ENCODE results near the gene TMEM221. TPM values are rescaled to one million over a fixed set of nuclear protein-coding genes. Genes with fewer than 3 reads are reported as not detected.
A peak's percentile ranks its signal among the peaks of the same experiment; 100 is the strongest.

The TMEM221 gene
- total and polyA plus RNA-seq, 3 donors from 2014 or later: 0.68 to 2.6 (median 1.4) TPM

DNA sequence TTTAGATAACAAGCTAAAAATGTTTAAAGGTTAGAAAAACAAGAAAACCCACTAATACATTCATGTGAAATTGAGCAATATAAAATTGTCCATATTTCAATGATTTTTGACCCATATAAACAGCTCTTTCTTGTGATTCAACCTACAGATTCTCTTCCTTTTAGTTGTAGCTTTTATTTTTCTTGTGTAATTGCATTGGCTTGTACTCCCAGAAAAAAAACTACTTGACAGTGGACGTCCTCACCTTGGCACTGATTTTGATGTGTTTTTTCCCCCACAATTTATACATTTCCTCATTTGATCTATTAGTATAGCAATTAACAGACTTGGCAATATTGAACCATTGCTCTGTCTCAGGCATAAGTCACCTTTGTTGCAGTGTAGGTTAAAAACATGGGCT is 59.2 kb downstream of the TMEM221 start:
- no peak overlapping the region for H3K4me3 ChIP-seq
- no peaks in the 10 kb centered on the region for H3K36me3 ChIP-seq (ENCODE audit: low read depth, missing control alignments)
- H3K27ac ChIP-seq: no peak overlapping the region
- DNase-seq: no peak
- TF ChIP-seq POLR2A (IDR thresholded peaks at IDR 0.05) (no peak), CTCF (IDR thresholded peaks at IDR 0.05) (no peak)
- WGBS, 2 donors: 61 to 80% methylated on average over 1 of the region's 1 CpG
- intact Hi-C loops (cut with DNase I; ENCODE audit: low total_unique reads): loop anchor here (5.0 kb wide), 1 partner anchor 42 kb away; no protein-coding TSS in a partner anchor
- H3K27me3 ChIP-seq: no peaks in the 10 kb centered on the region
- H3K4me1 ChIP-seq: peaks cover 8% of the 10 kb centered on the region
- H3K9me3 ChIP-seq: no peaks in the 10 kb centered on the region

DNA sequence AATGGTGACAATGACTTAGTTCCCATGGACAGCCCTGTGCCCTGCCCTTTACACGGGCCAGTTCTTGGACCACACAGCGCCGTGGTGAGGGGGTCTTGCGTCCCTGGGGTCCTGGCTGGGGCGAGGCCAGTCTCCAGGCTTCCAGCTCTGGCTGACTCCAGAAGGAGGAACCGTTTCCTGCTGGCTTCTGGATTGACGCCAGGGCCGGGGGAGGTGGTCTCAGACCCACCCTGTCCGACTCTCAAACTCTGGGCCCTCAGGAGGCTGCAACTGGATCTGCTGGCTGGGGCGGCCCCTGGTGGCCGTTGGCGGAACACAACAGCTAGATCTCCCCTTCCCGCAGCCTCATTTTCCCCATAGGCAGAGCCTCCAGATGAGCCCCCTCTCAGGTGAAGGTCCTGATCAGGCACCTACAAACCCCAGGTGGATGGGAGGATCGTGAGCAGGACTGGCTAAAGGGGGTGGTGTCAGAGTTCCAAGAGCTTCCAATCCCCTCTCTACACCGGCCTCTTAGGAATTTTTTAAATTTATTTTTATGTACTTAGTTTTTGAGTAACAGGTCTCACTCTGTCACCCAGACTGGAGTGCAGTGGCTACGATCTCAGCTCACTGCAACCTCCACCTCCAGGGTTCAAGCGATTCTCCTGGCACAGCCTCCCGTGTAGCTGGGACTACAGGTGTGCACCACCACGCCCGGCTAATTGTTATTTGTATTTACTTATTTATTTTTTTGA is 62.4 kb downstream of the TMEM221 start:
- TF ChIP-seq CTCF (IDR thresholded peaks at IDR 0.05) (peak; percentile 80 to 90 (median 81)), POLR2A (IDR thresholded peaks at IDR 0.05) (no peak)
- Histone ChIP-seq H3K9me3 (no peaks in the 10 kb centered on the region), H3K4me3 (no peak overlapping the region), H3K27ac (no peak overlapping the region), H3K36me3 (ENCODE audit: low read depth, missing control alignments) (no peaks in the 10 kb centered on the region), H3K4me1 (no peaks in the 10 kb centered on the region), H3K27me3 (no peaks in the 10 kb centered on the region)
- peak; percentile 56 for DNase-seq
- intact Hi-C loops (cut with DNase I; ENCODE audit: low total_unique reads): loop anchor here (5.0 kb wide), 1 partner anchor 39 kb away; no protein-coding TSS in a partner anchor
- 49 to 52% methylated on average over 11 to 19 of the region's 20 CpGs for WGBS, 2 donors

Other genes with a start within 250 kb of the TMEM221 start
- 10 to 100 TPM; 15.8 to 23.8 TPM for gene USE1, start 233.3 kb downstream of the TMEM221 start, total RNA-seq
- gene USE1, start 233.3 kb downstream of the TMEM221 start, polyA plus RNA-seq (ENCODE audit: insufficient read depth, low read depth, low replicate concordance): 33.3 TPM
- gene OCEL1, start 222.4 kb downstream of the TMEM221 start, total RNA-seq: 10 to 100 TPM in 1 of 2 donors, 1 to 10 TPM in 1; 6.6 to 13.9 TPM
- gene OCEL1, start 222.4 kb downstream of the TMEM221 start, polyA plus RNA-seq (ENCODE audit: insufficient read depth, low read depth, low replicate concordance): 17.5 TPM
- gene NR2F6, start 202.7 kb downstream of the TMEM221 start, total RNA-seq: 10 to 100 TPM; 63.1 to 71.8 TPM
- gene NR2F6, start 202.7 kb downstream of the TMEM221 start, polyA plus RNA-seq (ENCODE audit: insufficient read depth, low read depth, low replicate concordance): 20.4 TPM
- gene USHBP1, start 183.9 kb downstream of the TMEM221 start, total RNA-seq: 1 to 10 TPM; 2.0 to 5.6 TPM
- gene USHBP1, start 183.9 kb downstream of the TMEM221 start, polyA plus RNA-seq (ENCODE audit: insufficient read depth, low read depth, low replicate concordance): 2.6 TPM
- gene BABAM1, start 181.2 kb downstream of the TMEM221 start, total RNA-seq: 10 to 100 TPM; 93.2 to 95.4 TPM
- gene BABAM1, start 181.2 kb downstream of the TMEM221 start, polyA plus RNA-seq (ENCODE audit: insufficient read depth, low read depth, low replicate concordance): 110 TPM
- 1 to 10 TPM; 3.1 to 5.3 TPM for gene ANKLE1, start 166.8 kb downstream of the TMEM221 start, total RNA-seq
- 0.45 TPM for gene ANKLE1, start 166.8 kb downstream of the TMEM221 start, polyA plus RNA-seq (ENCODE audit: insufficient read depth, low read depth, low replicate concordance)
- gene ABHD8, start 145.2 kb downstream of the TMEM221 start, total RNA-seq: 10 to 100 TPM; 27.1 to 49.1 TPM
- gene ABHD8, start 145.2 kb downstream of the TMEM221 start, polyA plus RNA-seq (ENCODE audit: insufficient read depth, low read depth, low replicate concordance): 70.7 TPM
- 100 to 1,000 TPM; 180 to 206 TPM for gene MRPL34, start 142.8 kb downstream of the TMEM221 start, total RNA-seq
- gene MRPL34, start 142.8 kb downstream of the TMEM221 start, polyA plus RNA-seq (ENCODE audit: insufficient read depth, low read depth, low replicate concordance): 126 TPM
- 10 to 100 TPM; 46.4 to 55.5 TPM for gene DDA1, start 139.1 kb downstream of the TMEM221 start, total RNA-seq
- 123 TPM for gene DDA1, start 139.1 kb downstream of the TMEM221 start, polyA plus RNA-seq (ENCODE audit: insufficient read depth, low read depth, low replicate concordance)
- 10 to 100 TPM; 17.5 to 19.2 TPM for gene ANO8, start 113.8 kb downstream of the TMEM221 start, total RNA-seq
- gene ANO8, start 113.8 kb downstream of the TMEM221 start, polyA plus RNA-seq (ENCODE audit: insufficient read depth, low read depth, low replicate concordance): 4.5 TPM
- gene GTPBP3, start 111.1 kb downstream of the TMEM221 start, total RNA-seq: 10 to 100 TPM; 21.6 to 22.9 TPM
- 9.7 TPM for gene GTPBP3, start 111.1 kb downstream of the TMEM221 start, polyA plus RNA-seq (ENCODE audit: insufficient read depth, low read depth, low replicate concordance)
- 1 to 10 TPM; 3.4 to 4.4 TPM for gene PLVAP, start 71.3 kb downstream of the TMEM221 start, total RNA-seq
- gene PLVAP, start 71.3 kb downstream of the TMEM221 start, polyA plus RNA-seq (ENCODE audit: insufficient read depth, low read depth, low replicate concordance): 20.5 TPM
- 1 to 10 TPM in 1 of 2 donors, not detected in 1; 1.3 TPM for gene CCDC194, start 54.5 kb downstream of the TMEM221 start, total RNA-seq
- gene CCDC194, start 54.5 kb downstream of the TMEM221 start, polyA plus RNA-seq (ENCODE audit: insufficient read depth, low read depth, low replicate concordance): 0.45 TPM
- gene BST2, start 43.0 kb downstream of the TMEM221 start, total RNA-seq: 10 to 100 TPM; 37.4 to 64.4 TPM
- 71.4 TPM for gene BST2, start 43.0 kb downstream of the TMEM221 start, polyA plus RNA-seq (ENCODE audit: insufficient read depth, low read depth, low replicate concordance)
- gene MVB12A, start 28.6 kb downstream of the TMEM221 start, total RNA-seq: 10 to 100 TPM; 44.0 to 48.3 TPM
- gene MVB12A, start 28.6 kb downstream of the TMEM221 start, polyA plus RNA-seq (ENCODE audit: insufficient read depth, low read depth, low replicate concordance): 28.6 TPM
- under 1 TPM in 1 of 2 donors, not detected in 1; 0.87 TPM for gene NXNL1, start 12.3 kb upstream of the TMEM221 start, total RNA-seq
- not detected for gene NXNL1, start 12.3 kb upstream of the TMEM221 start, polyA plus RNA-seq (ENCODE audit: insufficient read depth, low read depth, low replicate concordance)
- gene SLC27A1, start 21.9 kb upstream of the TMEM221 start, total RNA-seq: 100 to 1,000 TPM in 1 of 2 donors, 10 to 100 TPM in 1; 92.8 to 105 TPM
- 25.9 TPM for gene SLC27A1, start 21.9 kb upstream of the TMEM221 start, polyA plus RNA-seq (ENCODE audit: insufficient read depth, low read depth, low replicate concordance)
- gene PGLS, start 63.0 kb upstream of the TMEM221 start, total RNA-seq: 10 to 100 TPM; 77.7 to 82.9 TPM
- 44.3 TPM for gene PGLS, start 63.0 kb upstream of the TMEM221 start, polyA plus RNA-seq (ENCODE audit: insufficient read depth, low read depth, low replicate concordance)
- gene COLGALT1, start 107.0 kb upstream of the TMEM221 start, total RNA-seq: 10 to 100 TPM; 70.3 to 94.5 TPM
- gene COLGALT1, start 107.0 kb upstream of the TMEM221 start, polyA plus RNA-seq (ENCODE audit: insufficient read depth, low read depth, low replicate concordance): 52.0 TPM
- gene UNC13A, start 239.7 kb upstream of the TMEM221 start, total RNA-seq: 1 to 10 TPM; 2.6 to 3.2 TPM
- 1.2 TPM for gene UNC13A, start 239.7 kb upstream of the TMEM221 start, polyA plus RNA-seq (ENCODE audit: insufficient read depth, low read depth, low replicate concordance)